PC-3 (cell line): ENCODE measurements around the gene ERAL1. TPM values are rescaled to one million over a fixed set of nuclear protein-coding genes. Genes with fewer than 3 reads are reported as not detected.
"Not testable (repeated sequence)": the region's sequence is repeated elsewhere in the genome, so short reads cannot be mapped to it uniquely, and the experiment has no call there.

Source experiments
- ATAC-seq: fragments of 200-7000 bp; cut with Tn5 transposase; 2 replicates; pipeline ENCODE4 v1.9.1; 2020; ENCODE audit warnings: mild to moderate bottlenecking, moderate library complexity
- BruUV-seq: library from RNA; stranded (reverse); fragments of 400-500 nt; replicated peaks from 2 replicates; lab custom pipeline; 2021; lab: Mats Ljungman, UMichigan
- CTCF ChIA-PET: fragments of 300-600 bp; sonication (Branson Sonifier 250); formaldehyde crosslinking; loops from one replicate; lab custom pipeline; 2022; ENCODE audit warnings: antibody characterized with exemption; lab: Charles Lee
- POLR2A ChIA-PET: fragments of 300-600 bp; sonication (Branson Sonifier 250); formaldehyde crosslinking; loops from one replicate; lab custom pipeline; 2022; ENCODE audit warnings: antibody characterized with exemption; ENCODE audit not compliant: unreplicated experiment; lab: Charles Lee
- DNase-seq: peaks from one replicate; pipeline ENCODE4 v3.0.0-alpha.2; 2015
- H2AFZ ChIP-seq: fragments of 300-600 bp; sonication (generic); 2 replicates; pipeline ENCODE4 v1.6.0; 2016; ENCODE audit warnings: antibody characterized with exemption, low read length
- H3F3A ChIP-seq: fragments of 300-600 bp; sonication (generic); one replicate; pipeline ENCODE4 v1.6.0; 2017; ENCODE audit warnings: antibody characterized with exemption, low read length, control low read depth, mild to moderate bottlenecking; ENCODE audit not compliant: unreplicated experiment
- H3K27ac ChIP-seq: fragments of 300-600 bp; sonication (generic); 2 replicates; pipeline ENCODE4 v1.5.1; 2016; ENCODE audit warnings: mild to moderate bottlenecking, low read length
- H3K27me3 ChIP-seq: fragments of 300-600 bp; sonication (generic); 2 replicates; pipeline ENCODE4 v1.6.1; 2016; ENCODE audit warnings: low read length, mixed read lengths
- H3K36me3 ChIP-seq: fragments of 300-600 bp; sonication (generic); 2 replicates; pipeline ENCODE4 v1.6.1; 2016; ENCODE audit warnings: low read depth, mixed run types, low read length, mixed read lengths
- H3K4me1 ChIP-seq: fragments of 300-600 bp; sonication (generic); 2 replicates; pipeline ENCODE4 v1.5.1; 2016; ENCODE audit warnings: low read length; ENCODE audit not compliant: insufficient read depth
- H3K4me2 ChIP-seq: fragments of 300-600 bp; sonication (generic); 2 replicates; pipeline ENCODE4 v1.6.0; 2016; ENCODE audit warnings: low read length
- H3K4me3 ChIP-seq: fragments of 300-600 bp; sonication (generic); 2 replicates; pipeline ENCODE4 v1.5.1; 2016; ENCODE audit warnings: mild to moderate bottlenecking, low read length, mixed read lengths
- H3K79me2 ChIP-seq: fragments of 300-600 bp; sonication (generic); 2 replicates; pipeline ENCODE4 v1.6.1; 2017; ENCODE audit warnings: low read length, mixed read lengths
- H3K9ac ChIP-seq: fragments of 300-600 bp; sonication (generic); 2 replicates; pipeline ENCODE4 v1.6.0; 2016; ENCODE audit warnings: mild to moderate bottlenecking, low read length
- H3K9me2 ChIP-seq: fragments of 300-600 bp; sonication (generic); replicated peaks from 2 replicates; pipeline ENCODE4 v1.6.1; 2016; ENCODE audit warnings: mixed run types, low read length, mixed read lengths
- H3K9me3 ChIP-seq: fragments of 300-600 bp; sonication (generic); 2 replicates; pipeline ENCODE4 v1.6.1; 2016; ENCODE audit warnings: low read length, mixed read lengths
- H4K20me1 ChIP-seq: fragments of 300-600 bp; sonication (generic); 2 replicates; pipeline ENCODE4 v1.6.1; 2016; ENCODE audit warnings: low read length, mixed read lengths
- CTCF ChIP-seq: fragments of 300-600 bp; sonication (generic); conservative IDR thresholded peaks from 2 replicates; pipeline ENCODE4 v1.5.1; 2017; ENCODE audit warnings: antibody characterized with exemption, low read depth, mild to moderate bottlenecking, low read length
- EZH2 ChIP-seq: fragments of 300-600 bp; sonication (generic); IDR thresholded peaks from one replicate; pipeline ENCODE4 v1.6.1; 2017; ENCODE audit warnings: antibody characterized with exemption, mild to moderate bottlenecking, low read length; ENCODE audit not compliant: unreplicated experiment
- EZH2phosphoT487 ChIP-seq: fragments of 300-600 bp; sonication (generic); IDR thresholded peaks from 2 replicates; pipeline ENCODE4 v1.6.1; 2018; ENCODE audit warnings: mild to moderate bottlenecking, antibody characterized with exemption, low read length, borderline replicate concordance
- intact Hi-C: fragments of 100-400 bp; cut with micrococcal nuclease; formaldehyde crosslinking; loops from 2 replicates; pipeline ENCODE4 v1.9.0; 2023
- total RNA-seq: library from RNA; depleted of rRNA; stranded (reverse); fragments of >200 nt; gene quantifications from 2 replicates; pipeline ENCODE4 v1.2.3, GENCODE V29; 2014

The ERAL1 gene
- total RNA-seq, 1 experiment from 2014 or later: 30.5 TPM

GRCh38 chr17:28842282-28843012 is 12.4 kb upstream of the ERAL1 start, which contains the start of gene FAM222B:
FAM222B (minus strand) TSS chr17:28842790; CDS start chr17:28766667, 76,123 bp downstream.
- peak within 1 kb of the TSS; percentile 87 for H3K4me3 ChIP-seq
- TF ChIP-seq EZH2 (no peak), EZH2phosphoT487 (no peak), CTCF (no peak)
- ATAC-seq: peak; percentile 98
- peak within 1 kb of the TSS; percentile 83 for H3K9ac ChIP-seq
- H3K79me2 ChIP-seq: peaks cover 50% of the 10 kb centered on the region
- CTCF ChIA-PET: interaction anchor here (0.6 to 2.3 kb wide), 3 partner anchors 42 to 79 kb away, joined by 3 to 15 read pairs (median 3); no protein-coding TSS in a partner anchor
- POLR2A ChIA-PET: interaction anchor here (0.5 kb wide), 1 partner anchor 19 kb away, joined by 11 read pairs; no protein-coding TSS in a partner anchor
- no peaks in the 10 kb centered on the region for H4K20me1 ChIP-seq
- no peaks in the 10 kb centered on the region for H3K9me2 ChIP-seq
- DNase-seq: peak; percentile 78
- H3K4me2 ChIP-seq: peak within 1 kb of the TSS; percentile 75
- 0 out of 2 replicates have a peak within 1 kb of the TSS, but pooled peaks have one; percentile 20 for H3K27ac ChIP-seq
- no TSS peak for BruUV-seq
- H3K9me3 ChIP-seq: no peaks in the 10 kb centered on the region
- no peaks in the 10 kb centered on the region for H3F3A ChIP-seq
- no peaks in the 10 kb centered on the region for H3K36me3 ChIP-seq
- intact Hi-C loops: loop anchor here (5.0 to 10.0 kb wide), 2 partner anchors 35 to 62 kb away; partner anchors contain the start of gene DHRS13
- H3K4me1 ChIP-seq: no peaks in the 10 kb centered on the region
- H3K27me3 ChIP-seq: no peaks in the 10 kb centered on the region
- peak within 1 kb of the TSS; percentile 98 for H2AFZ ChIP-seq

GRCh38 chr17:28843816-28844148 is 11.0 kb upstream of the ERAL1 start:
- no peak overlapping the region for H3K9ac ChIP-seq
- intact Hi-C loops: loop anchor here (5.0 to 10.0 kb wide), 2 partner anchors 36 to 61 kb away; partner anchors contain the start of gene DHRS13
- ChIA-PET CTCF (interaction anchor here (2.3 kb wide), 1 partner anchor 80 kb away, joined by 15 read pairs; no protein-coding TSS in a partner anchor), POLR2A (no interaction called here)
- TF ChIP-seq EZH2phosphoT487 (no peak), EZH2 (no peak), CTCF (no peak)
- H3K27me3 ChIP-seq: no peaks in the 10 kb centered on the region
- no peaks in the 10 kb centered on the region for H3K9me2 ChIP-seq
- no peaks in the 10 kb centered on the region for H4K20me1 ChIP-seq
- DNase-seq (no peak), ATAC-seq (no peak)
- H3K36me3 ChIP-seq: no peaks in the 10 kb centered on the region
- no TSS peak for BruUV-seq
- peaks cover 39% of the 10 kb centered on the region for H3K79me2 ChIP-seq
- H3K4me2 ChIP-seq: no peak overlapping the region
- H2AFZ ChIP-seq: no peak overlapping the region
- no peaks in the 10 kb centered on the region for H3F3A ChIP-seq
- H3K27ac ChIP-seq: no peak overlapping the region
- H3K4me3 ChIP-seq: no peak overlapping the region
- no peaks in the 10 kb centered on the region for H3K9me3 ChIP-seq
- H3K4me1 ChIP-seq: no peaks in the 10 kb centered on the region

GRCh38 chr17:28846231-28846630 is 8.6 kb upstream of the ERAL1 start:
- TF ChIP-seq EZH2phosphoT487 (no peak), EZH2 (no peak), CTCF (no peak)
- Histone ChIP-seq H4K20me1 (no peaks in the 10 kb centered on the region), H3K27me3 (no peaks in the 10 kb centered on the region), H3K4me2 (no peak overlapping the region), H3K79me2 (peaks cover 18% of the 10 kb centered on the region), H3K4me1 (no peaks in the 10 kb centered on the region), H3K4me3 (no peak overlapping the region), H3K9me3 (no peaks in the 10 kb centered on the region), H3K36me3 (no peaks in the 10 kb centered on the region), H3F3A (no peaks in the 10 kb centered on the region), H3K27ac (no peak overlapping the region), H2AFZ (no peak overlapping the region), H3K9me2 (no peaks in the 10 kb centered on the region), H3K9ac (no peak overlapping the region)
- BruUV-seq: no TSS peak
- DNase-seq (peak; percentile 14), ATAC-seq (no peak)
- ChIA-PET POLR2A (interaction anchor here (0.6 kb wide), 1 partner anchor 52 kb away, joined by 6 read pairs; no protein-coding TSS in a partner anchor), CTCF (no interaction called here)
- intact Hi-C loops: loop anchor here (10.0 kb wide), 1 partner anchor 59 kb away; the partner anchor contains the start of gene DHRS13

GRCh38 chr17:28846699-28847098 is 8.1 kb upstream of the ERAL1 start:
- peaks cover 13% of the 10 kb centered on the region for H3K79me2 ChIP-seq
- H3K27me3 ChIP-seq, H3K27ac ChIP-seq, H3K4me3 ChIP-seq, H3F3A ChIP-seq, H3K4me1 ChIP-seq, H4K20me1 ChIP-seq, H3K9me2 ChIP-seq, ATAC-seq, H3K36me3 ChIP-seq, H2AFZ ChIP-seq, H3K4me2 ChIP-seq, POLR2A ChIA-PET, H3K9me3 ChIP-seq, CTCF ChIA-PET, BruUV-seq, H3K9ac ChIP-seq, DNase-seq: not testable (repeated sequence)
- intact Hi-C loops: loop anchor here (10.0 kb wide), 1 partner anchor 58 kb away; the partner anchor contains the start of gene DHRS13
